ENCODE measurements around the gene ALOX12. TPM values are rescaled to one million over a fixed set of nuclear protein-coding genes. Genes with fewer than 3 reads are reported as not detected.
A peak's percentile ranks its signal among the peaks of the same experiment; 100 is the strongest.

ALOX12 gene
- total RNA-seq, 1 donor from 2014 or later = not detected

- DNase-seq (ENCODE audit: low spot score) = no peak
These were observed 5.6 kb downstream of the ALOX12 start for GRCh38 chr17:7001318-7001961.

- no peak for DNase-seq (ENCODE audit: low spot score)
These were observed 6.6 kb downstream of the ALOX12 start for GRCh38 chr17:7002288-7003047.

GRCh38 chr17:7003745-7004144 lies 7.9 kb downstream of the ALOX12 start:
- DNase-seq (ENCODE audit: low spot score) = no peak

GRCh38 chr17:7004398-7005253 lies 8.8 kb downstream of the ALOX12 start:
- no peak for DNase-seq (ENCODE audit: low spot score)

GRCh38 chr17:7005716-7006115 lies 9.9 kb downstream of the ALOX12 start:
- DNase-seq (ENCODE audit: low spot score) = no peak

DNA sequence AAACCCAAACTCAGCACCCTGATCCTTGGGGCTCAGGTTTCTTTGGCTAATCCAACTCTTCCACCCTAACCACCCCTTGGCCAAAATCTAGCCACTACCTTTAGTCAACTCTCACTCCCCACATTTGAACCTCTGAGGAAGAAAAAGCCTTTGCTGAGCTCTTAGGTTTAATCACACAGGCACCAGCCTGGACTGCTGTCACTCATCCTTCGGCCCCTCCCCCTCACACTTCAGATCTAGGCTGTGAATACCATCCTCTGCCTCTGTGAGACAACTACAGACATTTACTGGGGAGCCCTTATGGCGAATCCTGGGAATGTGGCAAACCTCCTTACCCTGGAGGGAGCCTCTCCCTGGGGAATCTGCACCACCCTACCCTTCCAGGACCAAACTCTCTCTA lies 11.3 kb downstream of the ALOX12 start:
- DNase-seq (ENCODE audit: low spot score) = no peak

GRCh38 chr17:7010523-7010922 lies 14.7 kb downstream of the ALOX12 start:
- DNase-seq (ENCODE audit: low spot score) = no peak

GRCh38 chr17:7011415-7011814 lies 15.6 kb downstream of the ALOX12 start:
- DNase-seq (ENCODE audit: low spot score) = no peak

DNA sequence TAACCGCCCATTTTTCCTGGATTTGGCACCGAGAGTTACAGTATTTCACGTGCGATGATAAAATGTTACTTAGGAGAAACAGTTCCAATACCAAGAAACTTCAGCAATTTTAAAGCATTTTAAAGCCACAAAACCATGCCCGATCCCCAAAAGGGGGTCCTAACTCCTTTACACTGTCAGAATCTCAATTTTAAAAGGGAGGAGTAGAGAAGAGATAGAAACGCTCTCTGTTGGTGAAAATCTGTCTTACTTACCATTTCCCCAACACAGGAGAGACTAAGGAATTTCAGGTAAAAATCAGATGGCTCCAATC lies 16.0 kb downstream of the ALOX12 start:
- no peak for DNase-seq (ENCODE audit: low spot score)

- DNase-seq (ENCODE audit: low spot score) = peak; percentile 97
These were observed 18.6 kb downstream of the ALOX12 start for GRCh38 chr17:7014261-7014994.

DNA sequence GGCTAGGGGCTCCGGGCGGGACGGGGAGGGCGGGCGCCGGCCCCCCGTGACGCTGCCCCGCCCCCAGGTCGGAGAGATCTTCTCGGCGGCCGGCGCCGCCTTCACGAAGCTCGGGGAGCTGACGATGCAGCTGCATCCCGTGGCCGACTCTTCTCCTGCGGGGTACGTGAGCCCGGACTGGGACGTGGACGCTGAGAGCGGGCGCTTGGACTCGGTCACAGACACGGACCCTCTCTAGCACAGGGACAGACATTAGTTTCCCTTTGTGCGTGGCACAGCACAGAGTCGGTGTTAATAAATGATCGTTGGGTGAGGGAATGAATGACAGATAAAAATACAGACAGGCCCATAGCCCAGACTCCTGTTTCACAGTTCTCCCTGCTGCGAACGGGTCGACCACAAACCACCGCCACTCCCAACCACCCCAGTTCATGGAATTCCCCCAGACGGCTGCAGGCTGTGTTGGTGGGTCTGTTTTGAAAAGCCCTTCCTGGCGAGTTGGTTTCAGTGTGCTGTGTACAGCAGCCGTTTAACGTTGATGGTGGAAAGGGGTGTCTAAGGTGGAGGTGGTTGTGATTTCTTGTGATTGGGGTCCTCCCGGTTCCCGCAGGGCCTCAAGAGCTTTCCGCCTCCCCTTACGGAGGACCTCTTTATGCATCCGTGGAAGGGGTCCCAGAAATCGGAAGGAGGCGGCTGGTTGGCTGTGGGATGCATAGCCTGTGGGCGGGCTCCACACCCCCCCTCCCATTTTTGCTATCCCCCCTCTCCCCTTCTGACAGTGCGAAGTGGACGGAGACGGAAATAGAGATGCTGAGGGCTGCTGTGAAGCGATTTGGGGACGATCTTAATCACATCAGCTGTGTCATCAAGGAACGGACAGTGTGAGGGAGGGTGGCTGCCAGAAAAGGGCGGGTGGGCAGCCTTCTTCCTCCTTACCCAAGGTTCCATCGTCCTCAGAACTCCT lies 19.4 kb downstream of the ALOX12 start:
- DNase-seq (ENCODE audit: low spot score) = no peak

DNA sequence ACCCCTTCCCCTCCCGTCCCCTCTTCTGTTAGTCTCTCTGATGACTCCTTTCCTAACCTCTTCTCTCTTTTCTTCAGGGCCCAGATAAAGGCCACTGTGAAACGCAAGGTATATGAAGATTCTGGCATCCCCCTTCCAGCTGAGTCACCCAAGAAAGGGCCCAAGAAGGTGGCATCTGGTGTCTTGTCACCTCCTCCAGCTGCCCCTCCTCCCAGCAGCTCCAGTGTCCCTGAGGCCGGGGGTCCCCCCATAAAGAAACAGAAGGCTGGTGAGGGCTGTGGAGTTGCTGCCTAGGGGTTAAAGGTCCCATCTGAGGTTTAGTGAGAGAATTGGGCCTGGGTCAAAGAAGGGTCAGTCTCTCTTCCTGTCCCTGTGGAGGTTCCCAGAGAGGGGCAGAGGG lies 20.6 kb downstream of the ALOX12 start:
- no peak for DNase-seq (ENCODE audit: low spot score)

DNA sequence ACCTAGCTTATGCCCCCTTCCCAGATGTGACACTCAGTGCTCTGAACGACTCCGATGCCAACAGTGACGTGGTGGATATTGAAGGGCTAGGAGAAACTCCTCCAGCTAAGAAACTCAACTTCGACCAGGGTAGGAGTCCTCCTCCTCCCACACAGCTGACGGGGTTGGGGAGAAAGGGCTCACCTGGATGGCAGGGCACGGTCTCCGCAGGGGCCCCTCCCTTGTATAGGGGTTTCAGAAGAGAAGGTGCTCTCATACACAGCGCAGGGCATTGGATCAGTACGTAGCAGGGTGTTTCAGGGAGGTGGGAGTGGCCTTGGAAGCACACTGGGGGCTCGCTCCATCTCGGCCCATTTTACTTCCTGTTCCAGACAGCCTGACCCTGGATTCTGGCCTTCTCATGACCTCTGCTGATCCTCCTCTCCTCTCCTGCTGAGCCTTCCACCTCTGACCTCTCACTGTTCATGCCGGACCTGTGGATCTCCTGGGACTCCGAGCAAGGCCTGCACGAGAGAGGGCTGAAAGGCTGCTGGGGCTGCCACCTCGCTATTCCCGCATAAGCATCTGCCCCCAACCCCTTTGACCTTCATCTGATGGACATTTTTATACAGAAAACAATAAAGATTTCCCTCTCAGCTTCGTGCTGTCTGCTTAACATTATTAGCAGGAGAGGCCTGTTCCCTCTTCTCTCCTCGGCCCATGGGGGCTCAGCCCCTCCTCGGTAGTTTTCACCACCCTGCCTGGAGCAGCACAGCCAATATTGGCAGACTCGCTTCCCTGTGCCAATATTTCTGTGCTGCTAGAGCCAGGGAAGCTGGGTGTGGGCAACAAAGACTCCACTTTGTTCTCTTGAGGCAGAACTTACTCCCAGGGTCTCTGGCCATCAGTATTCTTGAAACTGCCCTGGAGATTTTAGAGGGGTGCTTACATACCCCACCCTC lies 21.3 kb downstream of the ALOX12 start:
- no peak for DNase-seq (ENCODE audit: low spot score)

- DNase-seq (ENCODE audit: low spot score) = no peak
These were observed 22.0 kb downstream of the ALOX12 start for GRCh38 chr17:7017827-7018200.

DNA sequence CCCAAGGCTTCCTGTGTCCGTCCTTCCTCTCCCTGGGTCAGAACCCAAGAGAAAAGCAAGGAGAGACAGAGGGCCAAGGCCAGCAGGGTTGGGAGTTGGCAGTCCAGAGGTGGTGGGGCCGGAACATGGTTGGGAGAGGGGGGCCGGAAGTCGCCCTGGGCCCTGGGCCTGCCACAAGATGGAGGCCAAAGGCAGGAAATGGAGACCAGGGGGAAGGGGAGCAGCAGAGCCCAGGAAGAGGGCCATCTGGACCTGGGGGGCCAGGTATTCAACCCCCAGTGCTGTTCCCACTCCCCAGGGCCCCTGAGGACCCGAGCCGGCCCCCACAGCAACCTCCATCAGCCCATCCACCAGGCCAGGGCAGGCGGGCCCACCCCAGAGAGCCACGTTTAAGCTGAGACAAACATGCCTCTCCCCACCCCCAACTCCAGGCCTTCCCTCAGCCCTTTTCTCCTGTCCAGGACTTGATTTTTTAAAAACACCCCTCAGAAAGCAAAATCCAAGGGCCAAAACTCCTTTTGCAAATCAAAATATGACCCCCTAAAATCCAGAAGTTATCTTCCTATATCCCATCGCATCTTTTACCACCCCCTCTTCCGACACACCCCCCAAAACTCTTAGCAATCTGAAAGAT lies 22.6 kb downstream of the ALOX12 start:
- no peak for DNase-seq (ENCODE audit: low spot score)

GRCh38 chr17:7019367-7019766 lies 23.5 kb downstream of the ALOX12 start:
- no peak for DNase-seq (ENCODE audit: low spot score)

GRCh38 chr17:7019839-7020519 lies 24.1 kb downstream of the ALOX12 start:
- DNase-seq (ENCODE audit: low spot score) = no peak

GRCh38 chr17:7020894-7021664 lies 25.2 kb downstream of the ALOX12 start:
- no peak for DNase-seq (ENCODE audit: low spot score)
